Measurements from ENCODE around the gene TNNI2.

DNA sequence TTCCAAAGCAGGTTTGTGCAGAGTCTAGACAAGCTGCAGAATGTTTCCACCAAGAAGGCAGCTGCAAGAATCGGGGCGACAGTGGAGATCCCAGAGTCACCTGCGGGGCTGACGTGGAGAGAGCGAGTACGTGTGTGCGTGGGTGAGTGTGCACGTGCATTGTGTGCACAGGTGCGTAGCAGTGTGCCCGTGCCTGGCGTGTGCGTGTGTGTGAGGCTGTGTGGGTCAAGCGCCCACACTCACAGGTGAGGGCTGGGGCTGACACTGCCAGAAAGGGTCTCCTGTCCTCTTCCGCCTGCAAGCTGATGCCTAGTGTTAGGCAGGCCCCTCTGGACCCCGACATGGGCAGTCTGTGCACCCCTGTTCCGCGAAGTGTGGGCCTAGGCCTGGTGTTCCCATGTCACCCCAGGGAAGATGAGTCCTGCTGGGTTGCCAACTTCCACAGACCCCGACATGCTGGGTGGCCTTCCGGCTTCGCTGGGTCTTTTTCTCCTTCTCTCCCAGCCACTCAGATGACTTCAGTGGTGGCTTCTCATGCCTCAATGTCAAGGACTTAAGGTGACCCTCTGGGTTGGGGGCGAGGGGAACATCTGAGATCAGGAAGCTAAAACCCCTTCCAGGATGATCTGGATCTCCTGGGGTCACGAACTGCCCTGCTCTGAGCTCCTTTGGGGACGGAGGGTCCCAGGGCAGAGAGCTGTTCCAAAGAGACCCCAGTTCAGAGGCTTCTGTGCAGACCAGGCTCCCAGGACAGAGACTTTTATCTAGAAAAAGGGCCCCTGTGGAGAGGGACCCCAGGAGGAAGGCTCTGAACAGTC is 14.4 kb upstream of the TNNI2 start:
- TF ChIP-seq, protein P1, sequence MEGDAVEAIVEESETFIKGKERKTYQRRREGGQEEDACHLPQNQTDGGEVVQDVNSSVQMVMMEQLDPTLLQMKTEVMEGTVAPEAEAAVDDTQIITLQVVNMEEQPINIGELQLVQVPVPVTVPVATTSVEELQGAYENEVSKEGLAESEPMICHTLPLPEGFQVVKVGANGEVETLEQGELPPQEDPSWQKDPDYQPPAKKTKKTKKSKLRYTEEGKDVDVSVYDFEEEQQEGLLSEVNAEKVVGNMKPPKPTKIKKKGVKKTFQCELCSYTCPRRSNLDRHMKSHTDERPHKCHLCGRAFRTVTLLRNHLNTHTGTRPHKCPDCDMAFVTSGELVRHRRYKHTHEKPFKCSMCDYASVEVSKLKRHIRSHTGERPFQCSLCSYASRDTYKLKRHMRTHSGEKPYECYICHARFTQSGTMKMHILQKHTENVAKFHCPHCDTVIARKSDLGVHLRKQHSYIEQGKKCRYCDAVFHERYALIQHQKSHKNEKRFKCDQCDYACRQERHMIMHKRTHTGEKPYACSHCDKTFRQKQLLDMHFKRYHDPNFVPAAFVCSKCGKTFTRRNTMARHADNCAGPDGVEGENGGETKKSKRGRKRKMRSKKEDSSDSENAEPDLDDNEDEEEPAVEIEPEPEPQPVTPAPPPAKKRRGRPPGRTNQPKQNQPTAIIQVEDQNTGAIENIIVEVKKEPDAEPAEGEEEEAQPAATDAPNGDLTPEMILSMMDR (IDR thresholded peaks at IDR 0.05; ENCODE audit: low read depth, low read length, missing input control), result no peak
- TF ChIP-seq RAD21 (IDR thresholded peaks at IDR 0.05) (no peak), TAF1 (conservative IDR thresholded peaks at IDR 0.05) (no peak), GABPA (IDR thresholded peaks at IDR 0.05 in 1 of 2, conservative IDR thresholded peaks at IDR 0.05 in 1 of 2) (no peak)
- TF ChIP-seq, protein P2, sequence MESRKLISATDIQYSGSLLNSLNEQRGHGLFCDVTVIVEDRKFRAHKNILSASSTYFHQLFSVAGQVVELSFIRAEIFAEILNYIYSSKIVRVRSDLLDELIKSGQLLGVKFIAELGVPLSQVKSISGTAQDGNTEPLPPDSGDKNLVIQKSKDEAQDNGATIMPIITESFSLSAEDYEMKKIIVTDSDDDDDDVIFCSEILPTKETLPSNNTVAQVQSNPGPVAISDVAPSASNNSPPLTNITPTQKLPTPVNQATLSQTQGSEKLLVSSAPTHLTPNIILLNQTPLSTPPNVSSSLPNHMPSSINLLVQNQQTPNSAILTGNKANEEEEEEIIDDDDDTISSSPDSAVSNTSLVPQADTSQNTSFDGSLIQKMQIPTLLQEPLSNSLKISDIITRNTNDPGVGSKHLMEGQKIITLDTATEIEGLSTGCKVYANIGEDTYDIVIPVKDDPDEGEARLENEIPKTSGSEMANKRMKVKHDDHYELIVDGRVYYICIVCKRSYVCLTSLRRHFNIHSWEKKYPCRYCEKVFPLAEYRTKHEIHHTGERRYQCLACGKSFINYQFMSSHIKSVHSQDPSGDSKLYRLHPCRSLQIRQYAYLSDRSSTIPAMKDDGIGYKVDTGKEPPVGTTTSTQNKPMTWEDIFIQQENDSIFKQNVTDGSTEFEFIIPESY (IDR thresholded peaks at IDR 0.05), result no peak
